GM12878 (cell line): ENCODE results near the gene SWT1. TPM values are rescaled to one million over a fixed set of nuclear protein-coding genes. Genes with fewer than 3 reads are reported as not detected.

ENCODE experiments used
- CHD2 ChIP-seq: IDR thresholded peaks from 2 replicates; pipeline ENCODE4 v1.6.1; 2011; ENCODE audit warnings: low read depth, low read length, improper control_type of control experiment, borderline replicate concordance
- EGR1 ChIP-seq, 2 experiments: IDR thresholded peaks; 1 replicate in 1 of 2; 2 replicates in 1 of 2; pipeline ENCODE4 v1.6.1; 2011 to 2012; ENCODE audit warnings: low read depth in 2 of 2, low read length in 2 of 2, borderline replicate concordance in 1 of 2, mild to moderate bottlenecking in 1 of 2, moderate library complexity in 1 of 2
- GABPA ChIP-seq: IDR thresholded peaks from 2 replicates; pipeline ENCODE4 v1.6.1; 2014; ENCODE audit warnings: antibody characterized with exemption, low read depth, mild to moderate bottlenecking, inconsistent platforms
- HCFC1 ChIP-seq: fragments of 150-350 bp; IDR thresholded peaks from 2 replicates; pipeline ENCODE4 v1.6.1; 2014; ENCODE audit warnings: low read length
- HDAC2 ChIP-seq: fragments of 200-600 bp; sonication (generic); IDR thresholded peaks from 2 replicates; pipeline ENCODE4 v1.6.1; 2017
- HDGF ChIP-seq: fragments of 450-650 bp; IDR thresholded peaks from 2 replicates; pipeline ENCODE4 v1.6.1; 2016; ENCODE audit warnings: antibody characterized with exemption
- IKZF1 ChIP-seq: fragments of 450-650 bp; conservative IDR thresholded peaks from 2 replicates; pipeline ENCODE4 v1.6.1; 2017; ENCODE audit warnings: antibody characterized with exemption, mild to moderate bottlenecking
- JUND ChIP-seq: IDR thresholded peaks from 2 replicates; pipeline ENCODE4 v1.6.1; 2012; ENCODE audit warnings: low read depth, mild to moderate bottlenecking, low read length, improper control_type of control experiment, moderate library complexity
- KLF5 ChIP-seq: fragments of 450-650 bp; IDR thresholded peaks from 2 replicates; pipeline ENCODE4 v1.6.1; 2014; ENCODE audit warnings: mild to moderate bottlenecking; ENCODE audit not compliant: partially characterized antibody
- MEF2B ChIP-seq: fragments of 450-650 bp; IDR thresholded peaks from 2 replicates; pipeline ENCODE4 v1.6.1; 2018; ENCODE audit warnings: mild to moderate bottlenecking, moderate library complexity; ENCODE audit not compliant: partially characterized antibody, poor library complexity, severe bottlenecking
- NR2C2 ChIP-seq: IDR thresholded peaks from 2 replicates; pipeline ENCODE4 v1.6.1; 2011; ENCODE audit warnings: borderline replicate concordance, low read depth; ENCODE audit not compliant: control insufficient read depth, insufficient read length
- POLR2A ChIP-seq: IDR thresholded peaks from 2 replicates; pipeline ENCODE4 v1.6.1; 2011; ENCODE audit warnings: low read depth, mild to moderate bottlenecking, low read length
- POLR2AphosphoS5 ChIP-seq: IDR thresholded peaks from 2 replicates; pipeline ENCODE4 v1.6.1; 2011; ENCODE audit warnings: mild to moderate bottlenecking, low read length, inconsistent platforms
- POU2F2 ChIP-seq: IDR thresholded peaks from 3 replicates; pipeline ENCODE4 v1.6.1; 2011; ENCODE audit warnings: low read depth, mild to moderate bottlenecking, low read length, borderline replicate concordance
- RELB ChIP-seq: fragments of 450-650 bp; IDR thresholded peaks from 2 replicates; pipeline ENCODE4 v1.6.1; 2017; ENCODE audit warnings: low read depth, mild to moderate bottlenecking, moderate library complexity
- SIN3A ChIP-seq: IDR thresholded peaks from 2 replicates; pipeline ENCODE4 v1.6.1; 2012; ENCODE audit warnings: low read depth, low read length, improper control_type of control experiment
- SMAD1 ChIP-seq: fragments of 450-650 bp; IDR thresholded peaks from 2 replicates; pipeline ENCODE4 v1.6.1; 2018; ENCODE audit warnings: mild to moderate bottlenecking, low read depth; ENCODE audit not compliant: partially characterized antibody
- SMAD5 ChIP-seq: IDR thresholded peaks from 2 replicates; pipeline ENCODE4 v1.6.1; 2016; ENCODE audit warnings: antibody characterized with exemption, low read depth
- SMC3 ChIP-seq: IDR thresholded peaks from 2 replicates; pipeline ENCODE4 v1.6.1; 2011; ENCODE audit warnings: low read length, improper control_type of control experiment, borderline replicate concordance
- SREBF1 ChIP-seq: IDR thresholded peaks from 2 replicates; pipeline ENCODE4 v1.6.1; 2012; ENCODE audit warnings: mild to moderate bottlenecking, low read length
- TARDBP ChIP-seq: IDR thresholded peaks from 2 replicates; pipeline ENCODE4 v1.6.1; 2016; ENCODE audit warnings: borderline replicate concordance
- TCF12 ChIP-seq: IDR thresholded peaks from 2 replicates; pipeline ENCODE4 v1.6.1; 2011; ENCODE audit warnings: low read depth, mild to moderate bottlenecking, low read length
- TCF7 ChIP-seq: IDR thresholded peaks from 2 replicates; pipeline ENCODE4 v1.6.1; 2014; ENCODE audit warnings: antibody characterized with exemption, borderline replicate concordance
- ZBTB40 ChIP-seq: fragments of 450-650 bp; IDR thresholded peaks from 2 replicates; pipeline ENCODE4 v1.6.1; 2016; ENCODE audit warnings: mild to moderate bottlenecking, moderate library complexity, borderline replicate concordance
- ZNF622 ChIP-seq: fragments of 450-650 bp; IDR thresholded peaks from 2 replicates; pipeline ENCODE4 v1.6.1; 2017; ENCODE audit warnings: mild to moderate bottlenecking, inconsistent platforms
- polyA plus RNA-seq, 11 experiments: library from polyadenylated mRNA; depleted of rRNA in 4 of 11; unstranded in 6 of 11; stranded (reverse) in 5 of 11; fragments of >200 nt; fragmentation: Nextera tagmentation in 4 of 11; fragmentation: Illumina TruSeq in 1 of 11; extraction: Ambion mirVana in 4 of 11; extraction: Trizol in 1 of 11; gene quantifications; 1 replicate in 1 of 11; 2 replicates in 10 of 11; pipeline versions ENCODE4 v1.2.1 to v1.2.3, GENCODE V29; 2011 to 2016; ENCODE audit warnings: inconsistent platforms in 2 of 11, missing spikeins in 2 of 11, low read depth in 1 of 11
- total RNA-seq, 4 experiments: library from RNA; depleted of rRNA in 3 of 4; stranded (reverse); fragments of >200 nt in 3 of 4; fragmentation: Illumina TruSeq in 1 of 4; extraction: Trizol in 1 of 4; gene quantifications; 2 replicates each; pipeline versions ENCODE4 v1.2.1 to v1.2.3, GENCODE V29; 2013 to 2021
- TF ChIP-seq, protein P1 (sequence below): IDR thresholded peaks from 2 replicates; pipeline ENCODE4 v1.6.1; 2011; ENCODE audit warnings: borderline replicate concordance, low read depth, mild to moderate bottlenecking, moderate library complexity, mixed read lengths, low read length; ENCODE audit not compliant: insufficient read depth; ENCODE audit errors: extremely low read length

The SWT1 gene
- total and polyA plus RNA-seq, 10 of the 15 experiments (the other 5 are each of a cell fraction or from before 2014, with no cell fraction given), result 1.0 to 4.2 (median 2.6) TPM

GRCh38 chr1:185156854-185157598, at the start of gene SWT1, which contains the start of gene TRMT1L (continued):
- TF ChIP-seq RELB (0 out of 2 replicates have a peak, but pooled peaks have one; percentile 48), HDAC2 (no peak), TCF12 (no peak), SIN3A (peak; percentile 50; the same call in 1 of the 2 replicates), ZBTB40 (peak; percentile 85; the same call in 1 of the 2 replicates), SREBF1 (peak; percentile 84), KLF5 (no peak), NR2C2 (no peak), POU2F2 (peak; percentile 96; the same call in 2 of the 3 replicates), ZNF622 (no peak), TARDBP (peak; percentile 72; the same call in 1 of the 2 replicates), CHD2 (peak; percentile 26; the same call in 1 of the 2 replicates), POLR2AphosphoS5 (peak; percentile 92), SMAD1 (no peak), HDGF (peak; percentile 83), JUND (no peak), TCF7 (no peak), EGR1 (IDR thresholded peaks at IDR 0.05; ENCODE audit: borderline replicate concordance in 1 of 2, low read depth in 2 of 2, low read length in 2 of 2) (peak in 1 of 2 experiments; percentile 35; a peak in 1 of 3 replicates), GABPA (peak; percentile 84), IKZF1 (peak; percentile 93), SMC3 (no peak), HCFC1 (peak; percentile 96), MEF2B (no peak), SMAD5 (no peak; the same call in 1 of the 2 replicates), POLR2A (peak; percentile 89)
- TF ChIP-seq, protein P1, sequence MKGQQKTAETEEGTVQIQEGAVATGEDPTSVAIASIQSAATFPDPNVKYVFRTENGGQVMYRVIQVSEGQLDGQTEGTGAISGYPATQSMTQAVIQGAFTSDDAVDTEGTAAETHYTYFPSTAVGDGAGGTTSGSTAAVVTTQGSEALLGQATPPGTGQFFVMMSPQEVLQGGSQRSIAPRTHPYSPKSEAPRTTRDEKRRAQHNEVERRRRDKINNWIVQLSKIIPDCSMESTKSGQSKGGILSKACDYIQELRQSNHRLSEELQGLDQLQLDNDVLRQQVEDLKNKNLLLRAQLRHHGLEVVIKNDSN, result no peak
